ENCODE data around the gene SIN3A. TPM values are rescaled to one million over a fixed set of nuclear protein-coding genes. Genes with fewer than 3 reads are reported as not detected.

The SIN3A gene
- total and polyA plus RNA-seq, 4 donors = 6.8 to 21.9 (median 13.3) TPM

GRCh38 chr15:75455982-75456531, 4.6 kb upstream of the SIN3A start:
- no peaks in the 10 kb centered on the region for H3K9me3 ChIP-seq (ENCODE audit: control insufficient read depth in 4 of 4, low read length in 3 of 4)
- DNase-seq (ENCODE audit: low spot score) = no peak

GRCh38 chr15:75455424-75455981, 4.0 kb upstream of the SIN3A start:
- TF ChIP-seq, protein P1, sequence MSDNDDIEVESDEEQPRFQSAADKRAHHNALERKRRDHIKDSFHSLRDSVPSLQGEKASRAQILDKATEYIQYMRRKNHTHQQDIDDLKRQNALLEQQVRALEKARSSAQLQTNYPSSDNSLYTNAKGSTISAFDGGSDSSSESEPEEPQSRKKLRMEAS (IDR thresholded peaks at IDR 0.05) = no peak
- no peak for TF ChIP-seq GABPA (IDR thresholded peaks at IDR 0.05 in 1 of 2, conservative IDR thresholded peaks at IDR 0.05 in 1 of 2)
- TF ChIP-seq FOXA1 (IDR thresholded peaks at IDR 0.05) = no peak
- no peak for TF ChIP-seq ATF3 (IDR thresholded peaks at IDR 0.05)
- TF ChIP-seq, protein P2, sequence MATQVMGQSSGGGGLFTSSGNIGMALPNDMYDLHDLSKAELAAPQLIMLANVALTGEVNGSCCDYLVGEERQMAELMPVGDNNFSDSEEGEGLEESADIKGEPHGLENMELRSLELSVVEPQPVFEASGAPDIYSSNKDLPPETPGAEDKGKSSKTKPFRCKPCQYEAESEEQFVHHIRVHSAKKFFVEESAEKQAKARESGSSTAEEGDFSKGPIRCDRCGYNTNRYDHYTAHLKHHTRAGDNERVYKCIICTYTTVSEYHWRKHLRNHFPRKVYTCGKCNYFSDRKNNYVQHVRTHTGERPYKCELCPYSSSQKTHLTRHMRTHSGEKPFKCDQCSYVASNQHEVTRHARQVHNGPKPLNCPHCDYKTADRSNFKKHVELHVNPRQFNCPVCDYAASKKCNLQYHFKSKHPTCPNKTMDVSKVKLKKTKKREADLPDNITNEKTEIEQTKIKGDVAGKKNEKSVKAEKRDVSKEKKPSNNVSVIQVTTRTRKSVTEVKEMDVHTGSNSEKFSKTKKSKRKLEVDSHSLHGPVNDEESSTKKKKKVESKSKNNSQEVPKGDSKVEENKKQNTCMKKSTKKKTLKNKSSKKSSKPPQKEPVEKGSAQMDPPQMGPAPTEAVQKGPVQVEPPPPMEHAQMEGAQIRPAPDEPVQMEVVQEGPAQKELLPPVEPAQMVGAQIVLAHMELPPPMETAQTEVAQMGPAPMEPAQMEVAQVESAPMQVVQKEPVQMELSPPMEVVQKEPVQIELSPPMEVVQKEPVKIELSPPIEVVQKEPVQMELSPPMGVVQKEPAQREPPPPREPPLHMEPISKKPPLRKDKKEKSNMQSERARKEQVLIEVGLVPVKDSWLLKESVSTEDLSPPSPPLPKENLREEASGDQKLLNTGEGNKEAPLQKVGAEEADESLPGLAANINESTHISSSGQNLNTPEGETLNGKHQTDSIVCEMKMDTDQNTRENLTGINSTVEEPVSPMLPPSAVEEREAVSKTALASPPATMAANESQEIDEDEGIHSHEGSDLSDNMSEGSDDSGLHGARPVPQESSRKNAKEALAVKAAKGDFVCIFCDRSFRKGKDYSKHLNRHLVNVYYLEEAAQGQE (IDR thresholded peaks at IDR 0.05) = peak; percentile 11
- TF ChIP-seq, protein P3, sequence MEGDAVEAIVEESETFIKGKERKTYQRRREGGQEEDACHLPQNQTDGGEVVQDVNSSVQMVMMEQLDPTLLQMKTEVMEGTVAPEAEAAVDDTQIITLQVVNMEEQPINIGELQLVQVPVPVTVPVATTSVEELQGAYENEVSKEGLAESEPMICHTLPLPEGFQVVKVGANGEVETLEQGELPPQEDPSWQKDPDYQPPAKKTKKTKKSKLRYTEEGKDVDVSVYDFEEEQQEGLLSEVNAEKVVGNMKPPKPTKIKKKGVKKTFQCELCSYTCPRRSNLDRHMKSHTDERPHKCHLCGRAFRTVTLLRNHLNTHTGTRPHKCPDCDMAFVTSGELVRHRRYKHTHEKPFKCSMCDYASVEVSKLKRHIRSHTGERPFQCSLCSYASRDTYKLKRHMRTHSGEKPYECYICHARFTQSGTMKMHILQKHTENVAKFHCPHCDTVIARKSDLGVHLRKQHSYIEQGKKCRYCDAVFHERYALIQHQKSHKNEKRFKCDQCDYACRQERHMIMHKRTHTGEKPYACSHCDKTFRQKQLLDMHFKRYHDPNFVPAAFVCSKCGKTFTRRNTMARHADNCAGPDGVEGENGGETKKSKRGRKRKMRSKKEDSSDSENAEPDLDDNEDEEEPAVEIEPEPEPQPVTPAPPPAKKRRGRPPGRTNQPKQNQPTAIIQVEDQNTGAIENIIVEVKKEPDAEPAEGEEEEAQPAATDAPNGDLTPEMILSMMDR (IDR thresholded peaks at IDR 0.05; ENCODE audit: low read depth, low read length, missing input control) = no peak
- no peak for TF ChIP-seq TAF1 (conservative IDR thresholded peaks at IDR 0.05)
- TF ChIP-seq EGR1 (IDR thresholded peaks at IDR 0.05; ENCODE audit: low read depth in 2 of 2) = peak; percentile 58 to 77
- no peak for TF ChIP-seq ZBTB33 (IDR thresholded peaks at IDR 0.05)
- TF ChIP-seq RAD21 (IDR thresholded peaks at IDR 0.05) = peak in 1 of 2 donors; percentile 24
- TF ChIP-seq SP1 (IDR thresholded peaks at IDR 0.05) = peak; percentile 36
- Histone ChIP-seq H3K9ac (ENCODE audit: low read depth in 1 of 2, low read length in 2 of 2) (peak overlapping the region; percentile 89 to 93), H3K27ac (ENCODE audit: low read depth in 1 of 2, low read length in 2 of 2) (peak overlapping the region; percentile 85 to 88), H3K4me3 (ENCODE audit: low read depth in 1 of 3, low read length in 3 of 3) (peak overlapping the region; percentile 50 to 86 (median 65)), H3K36me3 (ENCODE audit: control insufficient read depth in 4 of 4, insufficient read depth in 3 of 4, low read depth in 1 of 4, low read length in 3 of 4) (no peaks in the 10 kb centered on the region), H3K9me3 (ENCODE audit: control insufficient read depth in 4 of 4, low read length in 3 of 4) (no peaks in the 10 kb centered on the region), H3K27me3 (ENCODE audit: control insufficient read depth in 4 of 4, insufficient read depth in 4 of 4, low read length in 3 of 4) (no peaks in the 10 kb centered on the region), H3K4me1 (ENCODE audit: control insufficient read depth in 4 of 4, insufficient read depth in 4 of 4, low read length in 3 of 4) (peaks cover 5 to 23% (median 15%) of the 10 kb centered on the region in 4 donors)
- DNase-seq (ENCODE audit: low spot score) = peak; percentile 90
- under 1% methylated on average over 48 of the region's 48 CpGs for WGBS

More at GRCh38 chr15:75455982-75456531, 4.6 kb upstream of the SIN3A start:
- peak overlapping the region; percentile 31 to 84 for H3K9ac ChIP-seq (ENCODE audit: low read depth in 1 of 2, low read length in 2 of 2)
- H3K27me3 ChIP-seq (ENCODE audit: control insufficient read depth in 4 of 4, insufficient read depth in 4 of 4, low read length in 3 of 4) = no peaks in the 10 kb centered on the region
- peak overlapping the region; percentile 85 to 88 for H3K27ac ChIP-seq (ENCODE audit: low read depth in 1 of 2, low read length in 2 of 2)
- 3% methylated on average over 24 of the region's 24 CpGs for WGBS
- peak overlapping the region; percentile 34 to 86 (median 65) for H3K4me3 ChIP-seq (ENCODE audit: low read depth in 1 of 3, low read length in 3 of 3)
- no peaks in the 10 kb centered on the region for H3K36me3 ChIP-seq (ENCODE audit: control insufficient read depth in 4 of 4, insufficient read depth in 3 of 4, low read depth in 1 of 4, low read length in 3 of 4)
- peaks cover 6 to 26% (median 17%) of the 10 kb centered on the region in 4 donors for H3K4me1 ChIP-seq (ENCODE audit: control insufficient read depth in 4 of 4, insufficient read depth in 4 of 4, low read length in 3 of 4)
- TF ChIP-seq ATF3 (IDR thresholded peaks at IDR 0.05) (peak; percentile 3), TAF1 (conservative IDR thresholded peaks at IDR 0.05) (peak; percentile 86), NR2F2 (IDR thresholded peaks at IDR 0.05) (no peak), HNF4G (IDR thresholded peaks at IDR 0.05) (no peak), YY1 (IDR thresholded peaks at IDR 0.05) (peak; percentile 62)
